CD1c-positive myeloid dendritic cell (primary cell): ENCODE results near the gene ARFGAP2.
"Not testable (repeated sequence)": the region's sequence is repeated elsewhere in the genome, so short reads cannot be mapped to it uniquely, and the experiment has no call there.

ENCODE experiments used
- DNase-seq: peaks from one replicate; pipeline ENCODE4 v3.0.0-alpha.2; 2016; ENCODE audit errors: extremely low spot score

ARFGAP2 gene

GRCh38 chr11:47148903-47149531 lies 27.7 kb downstream of the ARFGAP2 start:
- DNase-seq = no peak

- no peak for DNase-seq
Observed at GRCh38 chr11:47148270-47148669, 28.4 kb downstream of the ARFGAP2 start.

- DNase-seq = no peak
Observed at GRCh38 chr11:47147681-47148080, 29.0 kb downstream of the ARFGAP2 start.

- DNase-seq = no peak
Observed at GRCh38 chr11:47147250-47147649, 29.4 kb downstream of the ARFGAP2 start.

- no peak for DNase-seq
Observed at GRCh38 chr11:47144541-47144940, 32.1 kb downstream of the ARFGAP2 start.

- no peak for DNase-seq
Observed at GRCh38 chr11:47143322-47143721, 33.4 kb downstream of the ARFGAP2 start.

- DNase-seq = no peak
Observed at GRCh38 chr11:47139878-47140277, 36.8 kb downstream of the ARFGAP2 start.

- DNase-seq = no peak
Observed at GRCh38 chr11:47137476-47137875, 39.2 kb downstream of the ARFGAP2 start.

- no peak for DNase-seq
Observed at GRCh38 chr11:47136921-47137320, 39.8 kb downstream of the ARFGAP2 start.

GRCh38 chr11:47136327-47136726 lies 40.4 kb downstream of the ARFGAP2 start:
- no peak for DNase-seq

GRCh38 chr11:47132981-47133380 lies 43.7 kb downstream of the ARFGAP2 start:
- no peak for DNase-seq

- no peak for DNase-seq
Observed at GRCh38 chr11:47132490-47132889, 44.2 kb downstream of the ARFGAP2 start.

GRCh38 chr11:47131136-47131535 lies 45.5 kb downstream of the ARFGAP2 start:
- DNase-seq = no peak

- no peak for DNase-seq
Observed at GRCh38 chr11:47130543-47130942, 46.1 kb downstream of the ARFGAP2 start.

GRCh38 chr11:47127213-47127612 lies 49.5 kb downstream of the ARFGAP2 start:
- no peak for DNase-seq

- no peak for DNase-seq
Observed at GRCh38 chr11:47125083-47125482, 51.6 kb downstream of the ARFGAP2 start.

GRCh38 chr11:47124675-47125074 lies 52.0 kb downstream of the ARFGAP2 start:
- DNase-seq = no peak

GRCh38 chr11:47123094-47123493 lies 53.6 kb downstream of the ARFGAP2 start:
- no peak for DNase-seq

GRCh38 chr11:47121731-47122130 lies 54.9 kb downstream of the ARFGAP2 start:
- no peak for DNase-seq

GRCh38 chr11:47121056-47121455 lies 55.6 kb downstream of the ARFGAP2 start:
- no peak for DNase-seq

- DNase-seq = not testable (repeated sequence)
Observed at GRCh38 chr11:47118958-47119688, 57.6 kb downstream of the ARFGAP2 start.
